Measurements from ENCODE around the gene TMIE.

The TMIE gene

DNA sequence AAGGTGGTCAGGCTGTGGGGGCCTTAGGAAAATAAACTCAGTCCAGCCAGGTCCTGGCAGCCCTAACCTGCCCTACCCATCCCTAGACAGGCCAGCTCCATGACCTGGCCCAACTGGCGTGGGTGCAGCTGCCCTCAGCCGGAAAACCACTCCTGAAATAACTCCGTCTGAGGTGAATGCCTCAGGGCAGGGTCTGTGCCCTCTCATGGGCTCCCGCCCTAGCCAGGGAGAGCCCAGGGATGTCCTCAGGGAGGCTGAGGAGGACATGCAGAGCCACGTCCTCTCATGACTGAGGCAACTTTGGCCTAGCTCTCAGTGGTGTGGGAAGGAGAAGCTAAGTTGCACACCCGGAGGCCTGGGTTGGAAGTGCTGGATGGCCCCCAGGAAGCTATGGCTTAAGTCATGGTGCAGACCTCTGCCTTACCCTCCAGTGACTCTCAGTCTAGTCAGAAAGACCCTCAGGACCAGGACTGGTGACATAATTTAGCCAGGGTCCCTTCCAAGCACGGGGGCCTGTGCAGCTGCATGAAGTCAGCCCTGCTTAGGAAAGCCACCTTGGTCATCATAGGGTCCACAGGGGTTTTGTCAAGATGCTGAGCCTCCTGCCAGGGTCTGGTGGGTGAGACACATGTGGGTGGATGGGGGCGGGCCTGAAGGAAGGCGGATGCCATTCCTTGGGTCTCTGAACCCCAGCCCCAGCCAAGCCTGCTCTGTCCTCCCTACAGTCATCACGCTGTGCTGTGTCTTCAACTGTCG lies 7.4 kb downstream of the TMIE start:
- Mint-ChIP-seq H3K36me3 (no peaks in the 10 kb centered on the region), H3K4me1 (peaks cover 9% of the 10 kb centered on the region), H3K9me3 (no peaks in the 10 kb centered on the region), H3K4me3 (no peak overlapping the region), H3K27ac (no peak overlapping the region)
- ATAC-seq (no peak), DNase-seq (ENCODE audit: low spot score in 2 of 2) (no peak)

DNA sequence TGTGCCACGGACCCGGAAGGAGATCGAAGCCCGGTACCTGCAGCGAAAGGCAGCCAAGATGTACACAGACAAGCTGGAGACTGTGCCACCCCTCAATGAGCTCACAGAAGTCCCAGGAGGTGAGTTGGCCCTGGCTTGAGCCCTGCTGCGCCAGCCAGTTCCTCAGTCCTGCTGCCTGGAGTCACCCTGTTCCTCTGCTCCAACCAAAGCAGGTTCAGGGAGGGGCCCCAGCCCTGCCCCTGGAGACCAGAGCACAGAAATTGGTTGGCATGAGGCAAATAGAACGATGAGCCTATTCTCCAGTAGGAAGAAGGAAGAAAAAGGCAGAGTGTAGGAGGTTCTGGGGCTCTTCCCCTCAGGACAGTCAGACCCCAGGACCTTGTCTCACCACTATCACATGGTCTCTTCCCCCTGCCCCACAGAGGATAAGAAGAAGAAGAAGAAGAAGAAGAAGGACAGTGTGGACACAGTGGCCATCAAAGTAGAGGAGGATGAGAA lies 8.0 kb downstream of the TMIE start:
- H3K4me3 Mint-ChIP-seq: no peak overlapping the region
- no peaks in the 10 kb centered on the region for H3K36me3 Mint-ChIP-seq
- H3K9me3 Mint-ChIP-seq: no peaks in the 10 kb centered on the region
- peak overlapping the region; percentile 29 for H3K27ac Mint-ChIP-seq
- DNase-seq (ENCODE audit: low spot score in 2 of 2) (no peak), ATAC-seq (no peak)
- H3K4me1 Mint-ChIP-seq: peaks cover 15% of the 10 kb centered on the region

DNA sequence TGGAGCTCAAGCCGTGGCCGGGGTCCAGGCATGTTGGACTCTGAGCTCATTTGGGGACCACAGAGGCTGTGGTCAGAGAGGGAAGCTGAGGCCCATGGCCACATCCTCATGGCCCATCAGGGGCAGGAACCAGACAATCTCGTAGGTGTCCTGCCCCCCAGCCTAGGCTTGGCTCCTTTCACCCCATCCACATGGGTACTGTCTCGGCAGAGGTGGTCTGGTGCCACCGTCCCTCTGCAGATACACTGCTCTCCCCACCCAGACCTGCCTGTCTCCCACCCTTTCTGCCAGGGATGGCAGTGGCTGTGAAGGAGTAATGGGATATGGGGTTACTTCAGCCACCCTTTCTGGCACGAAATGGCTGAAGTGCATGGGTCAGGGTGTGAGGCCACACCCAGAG lies 8.5 kb downstream of the TMIE start:
- Mint-ChIP-seq H3K36me3 (no peaks in the 10 kb centered on the region), H3K9me3 (no peaks in the 10 kb centered on the region), H3K27ac (peak overlapping the region; percentile 29), H3K4me1 (peaks cover 17% of the 10 kb centered on the region), H3K4me3 (no peak overlapping the region)
- ATAC-seq: no peak
- no peak for DNase-seq (ENCODE audit: low spot score in 2 of 2)

DNA sequence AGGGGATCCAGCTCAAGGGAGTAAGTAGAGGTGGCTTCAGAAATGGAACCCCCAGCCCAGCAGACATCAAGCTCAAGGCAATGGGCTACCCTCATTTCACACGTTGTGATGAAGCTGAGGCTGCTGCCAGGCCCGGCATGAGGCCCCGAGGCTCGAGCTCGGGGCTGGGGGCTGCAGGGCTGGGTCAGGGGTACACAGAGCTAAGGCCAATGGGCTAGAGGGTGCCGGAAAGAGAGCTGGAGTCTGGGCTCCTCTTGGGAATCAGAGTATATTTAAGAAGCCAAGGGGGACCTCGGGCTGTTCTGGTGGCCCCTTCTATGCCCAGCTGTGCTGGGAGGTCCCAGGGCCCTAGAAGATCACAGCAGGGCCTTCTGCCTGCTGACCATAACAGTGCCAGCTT lies 9.0 kb downstream of the TMIE start:
- DNase-seq (ENCODE audit: low spot score in 2 of 2) (no peak), ATAC-seq (no peak)
- H3K27ac Mint-ChIP-seq: peak overlapping the region; percentile 29
- H3K4me1 Mint-ChIP-seq: peaks cover 17% of the 10 kb centered on the region
- no peaks in the 10 kb centered on the region for H3K36me3 Mint-ChIP-seq
- H3K9me3 Mint-ChIP-seq: no peaks in the 10 kb centered on the region
- no peak overlapping the region for H3K4me3 Mint-ChIP-seq

DNA sequence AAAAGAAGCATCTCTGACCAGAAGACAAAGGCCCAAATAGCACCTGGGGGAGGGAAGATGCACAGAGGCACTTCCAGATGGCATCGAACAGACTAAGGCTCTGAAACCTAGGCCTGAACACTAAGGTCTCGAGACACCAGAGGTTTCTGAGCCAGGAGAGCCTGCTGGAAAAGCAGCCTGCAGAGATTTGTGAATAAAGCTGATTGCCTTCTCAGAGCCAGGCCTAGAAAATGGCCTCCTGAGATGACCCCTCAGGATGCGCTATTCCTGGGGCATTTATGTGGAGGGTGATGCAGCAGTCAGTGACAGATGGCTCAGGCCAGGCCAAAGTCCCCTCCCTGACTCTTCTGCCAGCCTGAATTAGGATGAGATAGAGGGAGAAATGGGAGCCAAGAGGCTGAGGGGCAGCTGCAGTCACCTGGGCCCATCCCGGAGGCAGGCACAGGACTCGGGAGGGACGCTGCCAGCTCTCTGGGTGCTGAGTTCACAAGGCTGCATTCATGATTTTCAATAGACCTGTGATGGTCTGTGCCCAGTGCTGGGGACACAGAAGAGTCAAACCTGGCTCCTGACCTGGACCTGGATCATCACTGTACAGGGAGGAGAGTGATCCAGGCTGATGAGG lies 9.6 kb downstream of the TMIE start:
- H3K27ac Mint-ChIP-seq: peak overlapping the region; percentile 50

DNA sequence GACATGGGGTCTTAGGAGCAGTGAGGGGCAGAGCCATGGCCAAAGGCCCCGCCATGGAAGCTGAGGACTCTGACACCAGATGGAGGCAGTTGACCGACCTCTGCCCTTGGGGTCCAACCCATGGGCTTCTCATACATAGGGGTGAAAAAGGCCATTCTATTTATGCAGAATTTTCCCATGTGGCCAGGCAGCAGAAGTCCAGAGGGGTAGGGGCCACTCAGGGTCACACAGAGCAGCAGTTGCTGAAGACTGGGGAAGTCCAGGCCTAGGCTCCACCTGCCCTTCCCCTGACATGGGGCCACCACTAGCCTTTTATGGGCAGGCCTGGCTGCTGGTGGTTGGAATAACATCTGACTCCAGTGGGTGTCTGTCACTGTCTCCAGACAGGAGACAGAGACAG lies 10.1 kb downstream of the TMIE start:
- H3K4me3 Mint-ChIP-seq: no peak overlapping the region
- no peaks in the 10 kb centered on the region for H3K36me3 Mint-ChIP-seq
- ATAC-seq (no peak), DNase-seq (ENCODE audit: low spot score in 2 of 2) (no peak)
- no peaks in the 10 kb centered on the region for H3K9me3 Mint-ChIP-seq
- peaks cover 17% of the 10 kb centered on the region for H3K4me1 Mint-ChIP-seq
- H3K27ac Mint-ChIP-seq: peak overlapping the region; percentile 50

More for the DNA sequence above, 9.6 kb downstream of the TMIE start:
- H3K36me3 Mint-ChIP-seq: no peaks in the 10 kb centered on the region
- peaks cover 17% of the 10 kb centered on the region for H3K4me1 Mint-ChIP-seq
- H3K4me3 Mint-ChIP-seq: no peak overlapping the region
- H3K9me3 Mint-ChIP-seq: no peaks in the 10 kb centered on the region
- no peak for DNase-seq (ENCODE audit: low spot score in 2 of 2)
- ATAC-seq: no peak

DNA sequence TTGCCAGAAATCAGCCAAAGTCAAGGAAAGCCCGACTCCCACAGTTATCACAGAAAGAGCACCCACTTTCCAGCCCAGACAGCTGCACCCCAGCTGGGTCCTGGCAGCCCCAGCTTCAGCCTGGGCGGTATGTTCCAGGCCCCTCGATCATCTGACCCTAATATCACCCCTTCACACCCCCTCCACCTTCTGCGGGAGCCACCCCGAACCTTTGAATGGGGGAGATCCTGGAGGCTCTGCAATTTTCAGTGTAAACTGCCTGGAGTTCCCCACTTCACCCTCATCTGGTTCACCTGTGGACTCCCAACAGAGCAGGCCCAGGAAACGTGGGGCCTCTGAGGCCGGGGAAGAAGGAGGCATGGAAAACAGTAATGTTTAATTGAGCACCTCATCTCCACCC lies 10.6 kb downstream of the TMIE start:
- H3K4me1 Mint-ChIP-seq: peaks cover 17% of the 10 kb centered on the region
- ATAC-seq: no peak
- peak overlapping the region; percentile 91 for H3K27ac Mint-ChIP-seq
- DNase-seq (ENCODE audit: low spot score in 2 of 2): no peak
- H3K36me3 Mint-ChIP-seq: no peaks in the 10 kb centered on the region
- H3K4me3 Mint-ChIP-seq: no peak overlapping the region
- H3K9me3 Mint-ChIP-seq: no peaks in the 10 kb centered on the region

DNA sequence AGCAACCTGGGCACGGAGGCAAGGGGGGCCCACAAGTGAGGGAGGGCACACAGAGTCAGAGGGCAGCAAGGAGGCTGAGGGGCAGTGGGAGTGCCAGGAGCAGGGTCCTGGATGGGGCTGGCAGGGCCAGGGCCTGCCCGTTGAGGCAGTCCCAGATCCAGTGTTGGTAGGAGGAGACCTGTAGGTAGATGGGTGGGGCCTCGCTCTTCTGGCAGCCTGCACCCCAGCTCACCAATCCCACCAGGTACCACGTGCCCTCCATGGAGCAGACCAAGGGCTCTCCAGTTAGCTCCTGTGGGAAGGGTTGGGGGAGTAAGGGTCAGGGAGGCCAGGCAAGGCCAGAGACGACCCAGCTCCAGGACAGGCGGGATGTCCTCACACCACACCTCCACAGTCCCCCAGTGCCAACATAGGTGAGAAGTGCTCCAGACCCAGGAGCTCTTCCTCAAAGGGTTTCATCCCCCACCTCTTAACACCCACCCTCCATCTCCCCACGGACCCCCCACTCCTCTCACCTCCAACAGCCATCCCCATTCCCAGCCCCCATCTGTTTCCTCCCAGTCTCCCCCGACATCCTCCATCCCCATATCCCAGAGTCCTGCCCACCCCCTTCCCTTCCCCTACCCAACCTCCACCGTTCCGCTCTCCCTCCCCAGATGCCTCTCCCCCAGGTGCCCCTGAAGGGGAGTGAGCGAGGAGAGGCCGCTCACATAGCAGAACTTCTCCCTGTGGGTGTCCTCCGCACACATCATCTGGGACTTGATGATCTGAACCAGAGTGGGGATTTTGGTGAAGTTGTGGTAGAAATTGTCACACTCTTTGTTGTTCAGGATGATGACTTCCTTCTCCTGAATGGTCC lies 11.2 kb downstream of the TMIE start:
- H3K27ac Mint-ChIP-seq: peak overlapping the region; percentile 91
- no peak overlapping the region for H3K4me3 Mint-ChIP-seq
- no peaks in the 10 kb centered on the region for H3K36me3 Mint-ChIP-seq
- H3K9me3 Mint-ChIP-seq: no peaks in the 10 kb centered on the region
- peaks cover 17% of the 10 kb centered on the region for H3K4me1 Mint-ChIP-seq
- DNase-seq (ENCODE audit: low spot score in 2 of 2) (no peak), ATAC-seq (no peak)

DNA sequence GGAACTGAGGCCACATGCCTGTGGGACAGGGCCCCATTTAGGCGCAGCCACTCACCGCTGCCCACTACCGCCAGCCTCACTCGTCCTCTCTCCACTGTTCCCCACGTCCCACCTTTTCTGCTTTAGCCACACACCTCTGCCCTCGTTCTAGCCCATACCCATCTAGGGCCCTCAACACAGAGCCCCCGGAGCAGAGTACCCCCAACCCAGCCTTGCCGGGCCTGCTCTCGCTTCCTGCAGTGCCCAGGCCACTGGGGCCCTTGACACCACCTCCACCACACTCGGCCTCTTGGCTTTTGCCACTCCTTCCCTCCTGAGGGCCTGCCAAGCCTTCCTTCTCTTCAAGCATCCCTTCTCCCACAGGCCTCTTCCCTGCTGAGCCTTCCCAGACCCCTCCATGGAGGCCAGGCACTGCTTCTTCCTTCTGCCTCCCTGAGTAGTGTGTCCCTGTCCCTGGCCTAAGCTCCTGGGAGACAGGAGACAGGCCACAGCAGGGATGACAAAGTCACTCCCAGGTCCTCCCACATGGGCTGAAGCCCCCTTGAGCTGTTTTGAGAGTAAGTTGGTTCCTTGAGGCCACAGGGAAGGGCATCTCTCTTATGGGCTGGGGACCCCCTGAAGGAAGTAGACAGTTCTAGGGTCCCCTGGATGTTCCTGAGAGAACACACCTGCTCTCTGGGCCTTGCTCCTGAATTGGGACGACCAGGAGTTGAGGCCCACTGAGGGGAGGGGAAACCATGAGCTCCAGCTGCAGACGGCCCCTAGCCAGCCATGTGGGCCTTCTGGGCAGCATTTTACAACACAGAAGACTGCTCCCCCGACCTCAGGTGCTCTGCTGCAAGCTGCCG lies 12.1 kb downstream of the TMIE start:
- Mint-ChIP-seq H3K4me1 (peaks cover 17% of the 10 kb centered on the region), H3K36me3 (no peaks in the 10 kb centered on the region), H3K4me3 (peak overlapping the region; percentile 16), H3K9me3 (no peaks in the 10 kb centered on the region), H3K27ac (peak overlapping the region; percentile 91)
- no peak for ATAC-seq
- DNase-seq (ENCODE audit: low spot score in 2 of 2): no peak

DNA sequence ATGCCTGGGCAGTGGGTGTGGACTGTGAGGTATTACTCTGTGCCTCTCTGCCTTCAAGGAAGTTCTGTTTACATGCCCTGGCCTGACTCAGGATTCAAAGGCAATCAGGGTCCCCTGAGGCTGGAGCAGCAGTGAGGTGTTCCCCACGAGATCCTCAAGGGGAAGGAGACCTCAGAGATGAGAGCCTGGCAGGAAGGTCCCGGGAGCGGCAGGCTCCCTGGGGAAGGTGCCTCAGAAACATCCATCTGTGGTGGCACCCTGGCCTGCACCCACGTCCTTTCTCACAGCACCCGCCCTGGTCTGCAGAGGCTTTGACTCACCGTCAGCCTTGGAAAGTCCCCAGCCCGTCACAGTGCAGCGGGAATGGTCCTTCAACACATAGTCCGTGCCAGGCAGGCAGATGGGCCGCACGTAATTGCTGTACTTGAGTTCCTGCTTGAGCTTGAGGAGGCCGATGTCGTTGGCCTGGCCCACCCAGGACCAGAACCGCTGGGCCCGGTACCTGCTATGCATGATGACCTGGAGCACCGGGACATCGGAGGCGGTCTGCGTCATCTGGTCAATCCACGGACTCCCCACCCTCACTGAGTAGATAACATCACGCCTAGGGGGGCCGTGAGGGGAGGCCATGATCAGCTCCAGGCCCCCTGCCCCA lies 12.8 kb downstream of the TMIE start:
- H3K4me3 Mint-ChIP-seq: peak overlapping the region; percentile 16
- ATAC-seq (peak; percentile 92), DNase-seq (ENCODE audit: low spot score in 2 of 2) (no peak)
- H3K9me3 Mint-ChIP-seq: no peaks in the 10 kb centered on the region
- peaks cover 17% of the 10 kb centered on the region for H3K4me1 Mint-ChIP-seq
- H3K36me3 Mint-ChIP-seq: no peaks in the 10 kb centered on the region
- H3K27ac Mint-ChIP-seq: peak overlapping the region; percentile 91

DNA sequence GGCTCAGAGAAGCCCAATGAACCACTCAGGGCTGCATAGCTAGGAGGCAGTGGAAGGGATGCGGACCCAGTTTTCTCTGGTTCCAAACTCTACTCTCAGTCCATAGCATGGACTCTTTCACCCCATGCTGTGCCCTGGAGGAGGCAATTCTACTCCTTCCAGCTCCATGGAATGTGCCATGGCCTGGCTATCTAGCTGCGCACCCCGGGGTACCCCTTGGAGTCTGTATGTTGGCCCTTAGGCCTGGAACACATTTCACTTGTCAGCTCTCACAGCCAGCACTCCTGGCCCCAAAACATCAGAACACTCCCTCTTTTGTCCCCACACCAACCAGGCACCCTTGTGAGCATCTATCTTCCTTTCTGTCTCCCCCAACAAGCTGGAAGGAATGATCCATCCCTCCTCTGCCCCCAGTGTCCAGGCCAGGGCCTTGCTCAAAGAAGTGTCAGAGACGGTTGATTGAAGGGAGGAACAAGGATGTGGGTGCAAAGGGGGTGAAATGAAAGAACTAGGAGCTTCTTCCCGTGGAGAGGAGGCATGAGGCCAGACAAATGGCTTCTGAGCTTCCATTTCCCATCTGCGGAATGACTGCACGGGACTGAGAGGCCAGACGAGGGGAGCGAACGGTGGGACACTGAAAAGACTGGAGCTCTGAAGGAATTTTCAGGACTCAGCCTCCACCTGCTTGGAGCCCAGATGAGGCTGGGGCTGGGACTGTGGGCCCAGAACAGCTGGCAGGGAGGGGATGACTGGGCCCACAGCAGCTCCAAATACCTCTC lies 13.7 kb downstream of the TMIE start:
- H3K27ac Mint-ChIP-seq: peak overlapping the region; percentile 58
- ATAC-seq: no peak
- no peak overlapping the region for H3K4me3 Mint-ChIP-seq
- no peak for DNase-seq (ENCODE audit: low spot score in 2 of 2)
- H3K9me3 Mint-ChIP-seq: no peaks in the 10 kb centered on the region
- peaks cover 17% of the 10 kb centered on the region for H3K4me1 Mint-ChIP-seq
- H3K36me3 Mint-ChIP-seq: no peaks in the 10 kb centered on the region

DNA sequence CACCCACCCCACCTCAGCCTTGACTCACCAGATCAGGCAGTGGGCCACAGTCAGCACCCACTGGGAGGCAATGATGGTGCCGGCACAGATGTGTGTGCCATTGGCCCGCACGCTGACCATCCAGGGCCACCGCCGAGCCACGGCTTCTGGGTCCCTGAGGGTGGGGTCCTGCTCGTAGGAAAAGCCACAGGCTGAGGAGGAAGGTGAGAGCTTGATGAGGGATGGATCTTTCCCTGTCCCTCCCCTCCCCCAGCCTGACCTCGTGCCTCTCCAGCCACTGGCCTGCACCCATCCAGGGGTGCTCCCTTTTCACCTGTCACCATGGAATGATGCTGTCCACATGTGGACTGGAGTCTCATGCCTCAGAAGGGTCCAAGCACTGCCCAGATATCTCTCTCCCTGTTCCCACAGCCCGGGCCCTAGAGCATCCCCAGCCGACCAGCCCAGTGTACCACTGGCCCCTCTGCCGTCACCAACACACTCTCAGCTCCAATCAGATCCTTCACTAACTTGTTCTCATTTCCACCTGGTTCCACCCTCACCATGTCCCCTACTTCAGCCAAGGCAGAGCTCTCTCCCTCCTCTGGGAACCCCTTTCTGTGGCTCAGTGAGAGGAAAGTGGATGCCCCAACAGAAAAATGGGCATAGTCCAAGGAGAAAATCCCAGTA lies 14.4 kb downstream of the TMIE start:
- H3K4me3 Mint-ChIP-seq: no peak overlapping the region
- H3K27ac Mint-ChIP-seq: peak overlapping the region; percentile 58
- H3K36me3 Mint-ChIP-seq: no peaks in the 10 kb centered on the region
- no peaks in the 10 kb centered on the region for H3K9me3 Mint-ChIP-seq
- ATAC-seq (peak; percentile 38), DNase-seq (ENCODE audit: low spot score in 2 of 2) (peak in 1 of 2 donors; percentile 43)
- H3K4me1 Mint-ChIP-seq: peaks cover 17% of the 10 kb centered on the region

All from stimulated activated effector memory CD8-positive, alpha-beta T cell treated with anti-CD3 and anti-CD28 coated beads, Interleukin-12 subunit alpha, Interleukin-12 subunit beta, amount 100 ng/mL, for 72 hours (primary cell).